ENCODE data around the gene TSPAN5.
"Not testable (repeated sequence)": the region's sequence is repeated elsewhere in the genome, so short reads cannot be mapped to it uniquely, and the experiment has no call there.

Gene TSPAN5

DNA sequence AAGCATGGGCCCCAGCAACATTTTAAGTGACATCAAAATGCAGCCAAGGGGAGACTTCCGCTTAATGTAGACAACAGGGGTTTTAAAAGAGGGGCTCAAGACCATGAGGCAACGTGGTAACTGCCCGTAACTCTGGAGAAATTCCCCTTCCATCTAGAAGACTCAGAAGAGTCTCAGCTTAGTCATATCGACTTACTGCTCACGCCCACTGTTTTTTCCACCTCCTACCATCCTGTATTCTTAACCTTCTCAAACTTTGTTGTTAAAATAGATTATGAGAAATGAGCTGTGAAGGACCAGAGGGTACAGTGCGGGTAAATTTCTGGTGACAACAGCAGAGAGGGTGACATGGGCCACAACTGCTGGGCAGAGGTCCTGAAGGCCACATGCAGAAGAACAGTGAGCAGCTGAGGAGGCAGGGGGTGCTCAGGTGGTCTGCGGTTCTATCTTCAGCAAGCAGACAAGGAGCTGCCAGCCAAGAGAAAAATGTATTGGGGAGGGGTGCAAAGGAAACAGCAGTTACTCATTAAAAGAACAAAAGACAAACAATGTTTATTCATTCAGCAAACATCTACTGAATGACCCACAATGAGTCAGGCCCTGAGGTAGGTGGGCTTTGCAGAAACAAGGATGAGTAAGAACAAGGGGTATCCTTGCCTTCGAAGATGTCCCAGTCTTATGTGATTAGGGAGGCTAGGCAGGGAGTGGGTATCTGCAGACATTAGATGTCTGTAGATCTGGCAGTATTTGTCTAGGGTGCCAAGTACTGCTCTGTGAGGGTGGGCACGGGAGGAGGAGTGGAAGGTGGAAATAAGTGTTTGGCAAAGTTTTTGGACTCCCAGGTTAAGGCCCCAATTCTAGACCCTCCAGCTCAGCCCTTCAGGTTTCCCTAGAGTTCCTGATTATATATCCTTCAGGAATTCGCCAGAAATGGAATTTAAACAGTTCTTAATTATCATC lies 175.3 kb downstream of the TSPAN5 start:
- DNase-seq, result no peak

DNA sequence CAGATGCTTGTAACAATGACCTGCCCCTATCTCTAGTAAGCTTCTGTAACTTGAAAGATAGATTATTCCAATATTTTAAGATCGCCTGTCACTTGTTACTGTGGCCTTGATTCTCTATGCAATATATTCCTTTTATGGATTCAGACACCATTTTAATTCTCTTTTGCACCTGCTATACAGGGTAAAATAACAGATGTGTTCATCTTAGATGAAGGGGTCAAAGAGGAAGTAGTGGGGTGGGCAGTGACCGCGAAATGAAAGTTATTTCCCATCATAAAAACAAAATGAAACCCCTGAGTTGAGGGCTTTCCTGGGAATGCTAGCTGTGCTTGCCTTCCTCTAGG lies 175.9 kb downstream of the TSPAN5 start:
- no peak for DNase-seq

DNA sequence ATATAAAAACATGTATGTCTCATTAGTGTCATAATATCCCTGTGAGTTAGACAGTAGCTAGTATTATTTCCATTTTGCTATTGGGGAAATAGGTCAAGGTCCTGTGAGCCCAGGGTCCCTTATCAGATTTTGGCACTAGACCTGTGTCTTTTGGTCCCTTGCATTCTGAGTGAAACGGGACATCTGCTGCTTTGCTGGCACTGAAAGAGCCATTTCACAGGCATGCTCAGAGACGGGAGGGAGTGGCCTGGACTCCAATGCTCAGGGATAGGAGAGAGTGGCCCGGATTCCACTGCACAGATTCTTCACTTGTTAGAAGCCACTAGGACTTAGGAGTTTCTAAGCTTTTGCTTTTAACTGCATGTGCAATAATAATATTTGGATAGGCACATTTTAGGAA lies 177.2 kb downstream of the TSPAN5 start:
- DNase-seq, result no peak

DNA sequence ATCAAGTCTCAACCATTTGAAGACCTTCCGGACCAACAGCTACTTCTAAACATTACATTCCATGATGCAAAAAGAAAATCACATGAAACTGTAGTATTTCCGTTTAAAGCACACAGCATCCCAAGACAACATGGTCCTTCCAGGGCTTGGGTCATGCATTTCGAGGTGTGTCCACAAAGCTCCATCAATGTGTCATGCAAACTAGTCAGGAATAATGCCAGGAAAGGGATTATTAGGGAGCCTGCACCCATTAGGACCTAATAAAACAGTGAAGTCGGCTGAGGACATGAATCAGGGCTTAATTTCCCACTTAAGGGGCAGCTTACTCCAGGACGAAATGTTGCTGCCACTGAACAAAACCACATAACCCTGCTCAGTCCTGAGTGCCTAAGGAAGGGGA lies 177.9 kb downstream of the TSPAN5 start:
- DNase-seq, result no peak

DNA sequence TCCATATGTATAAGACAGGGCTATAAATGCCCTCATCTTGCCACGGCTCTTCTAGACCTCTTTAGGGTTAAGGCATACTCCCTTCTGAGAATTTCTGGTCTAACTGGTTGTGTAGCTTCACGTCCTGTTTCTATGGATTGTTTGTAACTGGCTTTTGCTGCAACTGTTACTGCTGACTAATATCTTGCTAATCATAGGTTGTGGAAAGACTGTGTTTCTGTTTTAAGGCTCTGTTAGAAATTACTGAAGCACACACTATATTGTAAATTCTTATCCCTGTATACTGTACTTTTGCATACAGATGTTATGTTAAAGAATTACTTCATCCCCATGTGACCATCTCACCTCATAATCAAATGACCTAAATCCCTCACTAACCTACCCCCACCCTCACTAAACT lies 178.8 kb downstream of the TSPAN5 start:
- peak in 1 of 2 experiments; percentile 14 for DNase-seq

DNA sequence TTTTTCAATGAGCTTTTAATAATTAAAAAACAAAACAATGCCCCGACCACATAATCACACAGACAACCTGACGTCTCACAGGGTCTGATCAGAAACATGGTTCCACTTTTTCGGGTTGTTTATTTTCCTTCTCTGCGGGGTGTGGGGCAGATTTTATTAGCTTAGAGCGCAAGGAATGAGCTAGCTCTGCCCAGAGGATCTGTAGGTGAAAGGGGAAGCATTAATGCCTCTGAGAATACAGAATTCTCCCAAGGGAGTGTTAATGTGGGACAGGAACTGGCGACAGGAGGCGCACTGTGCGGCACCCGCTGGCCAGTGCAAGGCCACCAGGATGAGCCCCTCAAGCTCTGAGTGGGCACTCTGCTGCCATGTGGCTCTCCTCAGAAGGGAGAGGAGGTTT lies 181.5 kb downstream of the TSPAN5 start:
- DNase-seq, result no peak

DNA sequence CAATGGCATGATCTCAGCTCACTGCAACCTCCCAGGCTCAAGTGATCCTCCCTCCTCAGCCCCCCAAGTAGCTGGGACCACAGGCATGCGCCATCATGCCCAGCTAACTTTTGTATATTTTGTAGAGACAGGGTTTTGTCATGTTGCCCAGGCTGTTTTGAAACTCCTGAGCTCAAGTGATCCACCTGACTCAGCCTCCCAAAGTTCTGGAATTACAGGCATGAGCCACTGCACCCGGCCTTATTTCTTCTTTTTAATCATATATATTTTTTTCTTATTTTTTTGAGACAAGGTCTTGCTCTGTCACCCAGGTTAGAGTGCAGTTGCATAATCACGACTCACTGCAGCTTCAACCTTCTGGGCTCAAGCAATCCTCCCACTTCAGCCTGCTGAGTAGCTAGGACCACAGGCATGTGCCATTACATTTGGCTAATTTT lies 184.0 kb downstream of the TSPAN5 start:
- DNase-seq, result no peak

DNA sequence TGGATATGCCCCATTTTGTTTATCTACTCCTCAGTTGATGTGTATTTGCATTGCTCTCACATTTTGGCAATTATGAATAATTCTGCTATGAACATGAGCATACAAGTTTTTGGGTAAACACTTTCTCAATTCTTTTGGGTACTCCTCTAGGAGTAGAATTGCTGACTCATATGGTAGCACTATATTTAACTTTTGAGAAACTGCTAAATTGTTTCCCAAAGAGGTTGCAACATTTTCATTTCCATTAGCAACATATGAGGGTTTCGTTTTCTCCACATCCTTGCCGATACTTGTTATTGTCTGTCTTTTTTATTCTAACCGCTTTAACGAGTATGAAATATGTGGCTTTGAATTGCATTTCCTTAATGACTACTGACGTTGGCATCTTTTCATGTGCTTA lies 185.4 kb downstream of the TSPAN5 start:
- no peak for DNase-seq

DNA sequence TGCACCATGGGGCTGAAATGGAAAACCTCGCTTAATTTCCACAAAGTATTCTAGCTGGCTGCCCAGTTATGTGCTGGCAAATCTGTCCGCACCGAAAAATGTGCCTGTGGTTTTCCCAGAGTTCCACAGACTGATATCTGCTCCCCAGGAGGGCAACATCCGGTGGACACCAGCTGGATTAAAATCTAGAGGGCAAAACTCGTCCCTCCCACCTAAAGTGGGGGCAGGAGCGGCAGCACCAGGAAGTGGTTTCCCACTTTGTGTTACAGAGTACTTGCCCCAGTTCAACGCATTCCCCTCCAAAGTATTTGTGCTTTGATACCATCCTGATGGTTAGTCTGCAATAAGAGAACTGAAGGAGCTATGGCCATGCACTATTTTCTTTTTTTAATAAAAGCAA lies 187.6 kb downstream of the TSPAN5 start:
- no peak for DNase-seq

DNA sequence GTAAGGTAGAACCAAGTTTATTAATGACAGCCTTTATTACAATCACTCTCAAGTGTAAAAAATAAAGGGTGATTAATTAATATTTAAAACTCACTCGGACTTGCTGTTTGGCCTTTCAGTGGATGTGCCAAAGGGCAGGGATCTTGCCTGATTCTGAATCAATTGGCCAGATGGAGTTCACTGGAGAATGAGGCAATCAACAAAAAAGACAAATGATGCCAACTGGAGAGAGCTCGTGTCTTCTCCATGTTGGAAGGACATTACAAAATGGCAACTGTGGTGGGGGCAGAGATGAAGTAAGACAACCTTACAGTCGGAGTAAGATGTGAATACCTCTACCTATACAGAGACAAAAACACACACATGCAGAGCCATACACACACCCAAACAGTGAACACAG lies 188.0 kb downstream of the TSPAN5 start:
- DNase-seq, result no peak

DNA sequence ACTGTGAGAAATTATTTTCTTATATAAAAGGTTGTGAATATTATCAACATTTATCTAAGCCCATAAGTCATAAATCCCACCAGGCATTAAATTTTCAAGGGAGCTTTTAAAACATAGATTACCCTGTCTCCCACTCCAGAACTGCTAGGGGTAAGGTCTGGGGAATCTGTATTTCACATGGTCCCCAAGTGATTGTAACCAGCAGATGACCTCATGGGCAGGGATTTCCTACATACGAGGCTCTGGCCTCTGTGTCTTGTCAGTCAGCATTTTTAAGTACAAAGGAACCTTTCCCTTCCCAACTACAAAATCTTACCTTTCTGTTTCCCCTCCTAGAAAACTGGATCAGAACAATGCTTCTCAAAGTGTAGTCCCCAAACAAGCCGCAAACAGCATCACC lies 188.6 kb downstream of the TSPAN5 start:
- DNase-seq, result no peak

DNA sequence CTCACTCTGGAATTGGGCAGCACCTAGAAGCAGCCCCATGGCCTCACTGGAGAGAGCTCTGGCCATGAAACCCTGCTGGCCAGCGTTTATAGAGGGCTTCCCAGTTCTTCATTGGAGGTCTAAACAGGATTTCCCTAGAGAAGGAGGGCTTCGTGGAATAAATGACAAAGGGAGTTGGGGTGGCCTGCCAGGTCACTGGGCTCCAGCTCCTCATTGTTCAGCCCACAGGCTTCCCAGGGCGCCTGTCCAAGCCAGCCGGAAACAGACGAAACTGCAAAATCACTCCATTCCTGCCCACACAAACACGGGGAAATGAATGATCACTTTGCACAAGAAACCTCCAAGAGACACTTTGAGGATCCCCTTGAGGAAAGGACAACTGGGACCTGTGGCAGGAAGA lies 189.7 kb downstream of the TSPAN5 start:
- DNase-seq, result no peak

DNA sequence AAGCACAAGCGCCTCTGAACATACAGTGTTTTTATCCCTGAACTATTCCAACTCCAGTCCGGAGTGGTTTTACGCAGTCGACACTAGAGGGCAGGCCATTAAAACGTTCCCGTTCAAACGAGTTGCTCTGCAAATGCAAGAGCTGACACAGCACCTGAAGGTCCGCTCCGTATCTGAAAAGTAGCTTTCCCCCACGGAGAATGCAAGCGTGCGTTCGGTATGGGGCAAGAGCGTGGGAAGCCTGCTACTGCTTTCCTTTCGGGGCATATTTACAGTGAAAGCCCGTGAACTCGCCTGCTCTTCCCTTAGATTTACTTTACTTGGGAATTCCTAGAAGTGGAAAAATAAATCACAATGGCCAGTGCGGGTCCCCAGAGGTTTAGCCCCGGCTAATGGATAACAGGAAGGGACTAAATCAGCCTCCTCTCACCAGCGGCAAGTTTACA lies 190.8 kb downstream of the TSPAN5 start:
- DNase-seq, result peak; percentile 61 to 85

DNA sequence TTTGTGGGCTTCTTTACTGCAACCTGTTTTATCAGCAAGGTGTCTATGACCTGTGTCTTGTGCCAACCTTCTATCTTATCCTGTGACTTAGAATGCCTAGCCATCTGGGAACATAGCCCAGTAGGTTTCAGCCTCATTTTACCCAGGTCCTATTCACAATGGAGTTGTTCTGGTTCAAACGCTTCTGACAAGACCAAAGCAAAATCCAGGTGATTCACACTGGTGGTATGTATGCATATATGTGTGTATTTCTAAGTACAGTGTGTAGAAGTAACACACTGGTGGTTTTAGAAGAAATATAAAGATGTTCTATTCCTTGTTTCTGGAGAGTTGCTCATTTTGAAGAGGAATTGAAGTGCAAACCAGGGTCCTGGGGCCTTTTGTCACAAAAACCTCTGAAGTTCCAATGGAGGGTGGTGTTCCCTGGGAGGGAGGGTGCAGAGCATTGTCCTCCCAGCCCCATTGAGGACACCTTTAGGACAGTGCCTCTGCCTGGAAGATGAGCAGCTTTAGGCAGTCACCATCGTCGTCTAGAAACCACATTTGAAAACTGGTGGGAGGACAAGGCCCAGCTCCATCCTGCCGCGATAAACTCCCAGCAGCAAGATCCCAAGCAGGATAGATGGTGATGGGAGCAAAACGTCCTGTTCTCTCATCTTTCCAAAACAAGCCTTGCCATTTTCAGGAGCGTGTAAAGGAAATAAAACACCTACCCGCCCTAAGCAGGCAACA lies 191.4 kb downstream of the TSPAN5 start:
- no peak for DNase-seq

DNA sequence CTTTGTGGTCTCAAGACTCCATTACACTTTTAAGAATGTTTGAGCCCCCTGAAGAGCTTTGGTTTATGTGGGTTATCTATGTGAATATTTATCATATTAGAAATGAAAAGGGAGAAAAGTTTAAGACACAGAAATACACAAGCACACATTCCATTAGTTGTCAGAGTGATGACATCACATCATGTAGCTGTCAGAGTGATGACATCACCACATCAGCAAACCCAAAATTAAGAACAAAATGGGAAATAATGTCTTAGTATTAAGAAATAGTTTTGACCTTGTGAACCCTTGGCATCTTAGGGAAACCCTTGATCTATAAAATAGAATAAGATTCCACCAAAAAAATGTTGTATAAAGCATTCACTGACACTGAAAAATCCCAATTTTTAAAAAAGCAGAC lies 195.9 kb downstream of the TSPAN5 start:
- DNase-seq, result no peak

DNA sequence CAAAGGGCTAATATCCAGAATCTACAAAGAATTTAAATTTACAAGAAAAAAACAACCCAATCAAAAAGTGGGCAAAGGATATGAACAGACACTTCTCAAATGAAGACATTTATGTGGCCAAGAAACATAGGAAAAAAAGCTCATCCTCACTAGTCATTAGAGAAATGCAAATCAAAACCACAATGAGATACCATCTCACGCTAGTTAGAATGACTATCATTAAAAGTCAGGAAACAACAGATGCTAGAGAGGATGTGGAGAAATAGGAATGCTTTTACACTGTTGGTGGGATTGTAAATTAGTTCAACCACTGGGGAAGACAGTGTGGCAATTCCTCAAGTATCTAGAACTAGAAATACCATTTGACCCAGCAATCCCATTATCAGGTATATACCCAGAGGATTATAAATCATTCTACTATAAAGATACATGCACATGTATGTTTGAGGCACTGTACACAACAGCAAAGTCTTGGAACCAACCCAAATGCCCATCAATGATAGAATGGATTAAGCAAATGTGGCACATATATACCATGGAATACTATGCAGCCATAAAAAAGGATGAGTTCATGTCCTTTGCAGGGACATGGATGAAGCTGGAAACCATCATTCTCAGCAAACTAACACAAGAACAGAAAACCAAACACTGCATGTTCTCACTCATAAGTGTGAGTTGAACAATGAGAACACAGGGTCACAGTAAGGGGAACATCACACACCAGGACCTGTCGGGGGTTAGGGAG lies 197.1 kb downstream of the TSPAN5 start:
- DNase-seq, result peak; percentile 3 to 17

DNA sequence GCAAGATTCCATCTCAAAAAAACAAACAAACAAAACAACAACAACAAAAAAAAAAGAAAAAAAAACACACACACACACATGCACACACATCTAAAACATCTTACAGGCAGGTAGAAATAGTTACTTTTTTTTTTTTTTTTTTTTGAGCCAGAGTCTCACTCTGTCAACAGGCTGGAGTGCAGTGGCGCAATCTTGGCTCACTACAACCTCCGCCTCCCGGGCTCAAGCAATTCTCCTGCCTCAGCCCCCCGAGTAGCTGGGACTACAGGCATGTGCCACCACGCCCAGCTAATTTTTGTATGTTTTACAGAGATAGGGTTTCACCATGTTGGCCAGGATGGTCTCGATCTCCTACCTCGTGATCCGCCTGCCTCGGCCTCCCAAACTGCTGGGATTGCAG lies 201.0 kb downstream of the TSPAN5 start:
- not testable (repeated sequence) for DNase-seq

DNA sequence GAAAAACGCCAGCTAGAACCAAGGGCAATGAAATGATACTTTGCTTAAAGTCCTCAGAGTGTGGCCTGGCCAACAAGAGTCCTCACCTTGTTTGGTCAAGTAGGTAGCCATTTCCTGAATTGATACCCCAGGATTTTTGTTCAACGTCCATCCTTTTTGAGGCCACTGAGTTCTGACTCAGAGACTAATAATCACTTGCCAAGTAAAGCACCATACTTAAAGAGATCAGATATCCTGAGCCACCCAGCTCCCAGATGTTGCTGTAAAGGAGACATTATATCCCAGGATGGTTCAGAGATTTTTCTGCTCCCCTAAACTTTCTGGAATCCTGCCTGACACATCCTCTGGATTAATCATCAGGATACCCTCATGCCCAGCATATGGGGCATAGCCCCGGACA lies 206.3 kb downstream of the TSPAN5 start:
- DNase-seq, result no peak

DNA sequence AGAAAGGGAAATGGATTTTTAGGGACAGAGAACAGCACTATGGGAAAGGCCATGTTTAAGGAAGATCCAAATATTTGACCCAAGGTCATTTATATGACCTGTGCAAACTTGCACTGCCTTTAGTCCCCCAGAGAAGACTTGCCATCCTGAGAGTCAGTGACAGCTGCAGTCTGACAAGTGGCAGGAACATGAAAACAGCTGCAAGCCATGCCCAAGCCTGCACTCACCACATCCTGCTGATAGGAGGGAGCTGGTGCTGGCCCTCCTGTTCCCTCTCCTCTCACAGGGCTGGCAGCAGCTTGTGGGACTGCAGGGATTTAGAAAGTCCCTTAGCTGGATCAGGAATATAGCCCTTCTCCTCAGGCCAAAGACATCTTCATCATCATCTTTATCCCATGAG lies 209.5 kb downstream of the TSPAN5 start:
- DNase-seq, result no peak

DNA sequence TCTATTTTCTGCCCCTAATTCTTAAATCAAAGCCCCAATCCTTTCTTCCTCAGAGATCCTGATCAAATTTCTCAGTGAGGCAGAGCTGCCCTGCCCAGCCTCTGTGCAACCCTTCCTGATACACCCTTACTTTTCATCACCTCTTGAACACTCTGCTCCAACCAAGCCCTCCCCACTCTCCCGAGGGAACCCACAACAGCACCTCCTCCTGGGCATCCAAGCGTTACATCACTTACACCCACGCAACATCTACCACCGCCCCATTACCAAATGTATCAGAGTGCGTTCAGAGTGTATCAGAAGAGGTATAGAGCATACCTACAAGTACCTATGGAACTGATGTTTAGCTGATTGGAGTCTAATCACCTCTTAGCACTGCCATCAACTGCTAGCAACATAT lies 210.8 kb downstream of the TSPAN5 start:
- no peak for DNase-seq

DNA sequence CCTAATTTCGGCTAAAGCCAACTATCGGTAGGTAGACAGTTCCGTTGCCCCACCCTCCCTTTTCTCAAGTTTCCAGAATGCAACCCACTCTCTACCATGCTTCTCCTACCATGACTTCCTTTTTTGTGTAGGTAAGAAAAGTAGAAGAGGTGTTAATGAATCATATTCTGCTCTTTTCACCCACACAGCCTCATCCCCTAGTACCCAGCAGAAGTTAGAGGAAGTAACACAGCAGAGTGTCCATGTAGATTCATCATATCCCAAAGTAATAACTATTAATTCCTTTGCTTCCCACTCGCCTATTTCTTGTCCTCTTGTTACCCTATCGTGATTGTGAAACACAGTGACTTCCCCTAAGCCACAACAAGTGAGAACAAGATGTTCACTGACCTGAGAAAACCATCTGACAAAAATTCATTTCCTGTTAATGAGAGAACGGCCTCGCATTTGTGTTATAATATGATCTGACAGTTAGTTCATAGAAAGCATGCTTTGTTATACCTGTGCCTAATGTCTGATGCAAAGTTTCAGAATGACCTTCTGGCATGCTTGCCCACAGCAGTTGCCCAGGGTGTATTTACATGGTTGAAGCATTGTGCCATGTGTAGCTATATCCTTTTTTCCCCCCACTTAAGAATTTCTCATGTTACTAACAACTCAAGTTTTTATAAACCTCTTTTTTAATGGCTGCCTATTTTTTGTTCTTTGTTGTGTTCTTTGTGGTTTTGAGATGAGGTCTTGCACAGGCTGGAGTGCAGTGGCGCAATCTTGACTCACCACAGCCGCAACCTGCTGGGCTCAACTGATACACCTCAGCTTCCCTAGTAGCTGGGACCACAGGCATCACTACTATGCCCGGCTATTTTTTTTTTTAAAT lies 211.7 kb downstream of the TSPAN5 start:
- peak in 1 of 2 experiments; percentile 4 for DNase-seq

DNA sequence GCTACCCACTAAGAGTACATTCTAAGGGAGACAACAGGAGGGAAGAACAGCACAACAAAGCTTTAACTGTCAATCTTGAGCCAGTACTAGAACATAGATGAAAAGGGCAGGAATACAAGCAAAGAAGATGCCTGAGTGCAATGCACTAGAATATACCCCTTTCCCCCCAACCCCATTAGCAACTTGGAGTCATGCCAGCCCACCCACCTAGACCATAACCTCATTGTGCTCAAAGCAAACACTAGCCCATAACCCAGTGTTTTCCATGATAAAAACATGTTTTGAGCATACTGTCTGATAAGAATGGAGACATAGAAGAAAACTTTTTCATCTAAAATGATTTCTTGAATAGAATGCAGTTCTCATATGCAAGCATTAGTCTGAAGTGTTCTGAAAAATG lies 214.0 kb downstream of the TSPAN5 start:
- DNase-seq, result no peak

Data from NCI-H526 (cell line).